ENCODE results near the gene ZNRF4.

DNA sequence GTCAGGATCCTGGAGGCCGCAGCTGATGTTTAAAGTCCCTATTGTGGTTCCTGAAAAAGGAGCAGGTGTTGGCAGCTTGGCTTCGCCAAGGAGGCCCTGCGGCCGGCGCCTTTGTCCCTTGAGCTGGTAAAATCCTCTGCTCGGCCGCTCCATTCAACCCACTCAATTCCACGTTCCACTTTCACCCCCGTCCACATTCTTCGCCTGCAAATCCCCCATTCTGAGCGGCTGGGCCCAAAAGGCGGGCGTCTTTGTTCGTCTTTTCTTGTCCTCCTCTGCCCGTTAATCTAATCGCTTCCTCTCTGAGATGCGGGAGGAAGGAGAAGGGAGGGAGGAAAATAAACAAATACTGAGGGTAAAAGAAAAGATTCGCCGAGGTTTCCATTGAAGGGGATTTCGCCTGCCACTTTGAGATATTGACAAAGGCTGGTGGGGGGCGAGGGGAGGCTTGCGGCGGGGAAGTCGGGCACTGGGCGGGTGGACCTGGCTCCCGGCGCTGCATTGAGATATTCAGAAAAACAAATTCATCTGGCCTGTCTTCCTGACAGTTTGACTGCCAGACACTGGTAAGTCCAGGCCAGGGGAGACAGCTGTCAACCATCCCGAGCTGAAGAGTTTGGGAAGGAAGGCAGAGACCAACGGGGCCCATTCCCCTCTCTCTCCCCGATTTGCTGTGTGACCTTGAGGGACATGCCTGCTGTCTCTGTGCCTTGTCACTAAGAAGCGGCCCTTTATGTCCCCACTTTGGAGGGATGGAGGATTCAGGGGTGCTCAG lies 37.6 kb downstream of the ZNRF4 start:
- TF ChIP-seq PML (IDR thresholded peaks at IDR 0.05; ENCODE audit: low read length), result no peak
- TF ChIP-seq, protein P1, sequence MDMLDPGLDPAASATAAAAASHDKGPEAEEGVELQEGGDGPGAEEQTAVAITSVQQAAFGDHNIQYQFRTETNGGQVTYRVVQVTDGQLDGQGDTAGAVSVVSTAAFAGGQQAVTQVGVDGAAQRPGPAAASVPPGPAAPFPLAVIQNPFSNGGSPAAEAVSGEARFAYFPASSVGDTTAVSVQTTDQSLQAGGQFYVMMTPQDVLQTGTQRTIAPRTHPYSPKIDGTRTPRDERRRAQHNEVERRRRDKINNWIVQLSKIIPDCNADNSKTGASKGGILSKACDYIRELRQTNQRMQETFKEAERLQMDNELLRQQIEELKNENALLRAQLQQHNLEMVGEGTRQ (CRISPR knock-in tag; IDR thresholded peaks at IDR 0.05), result no peak
- no peak for TF ChIP-seq ZNF274 (IDR thresholded peaks at IDR 0.05; ENCODE audit: borderline replicate concordance, low read depth, low read length)
- no peak for TF ChIP-seq CTCF (IDR thresholded peaks at IDR 0.05 in 2 of 3, conservative IDR thresholded peaks at IDR 0.05 in 1 of 3; ENCODE audit: insufficient read depth in 2 of 3, low read depth in 1 of 3, low read length in 3 of 3)
- no peak for TF ChIP-seq FOXK1 (CRISPR knock-in tag; IDR thresholded peaks at IDR 0.05; ENCODE audit: borderline replicate concordance)
- TF ChIP-seq ZNF316 (IDR thresholded peaks at IDR 0.05), result no peak
- no peak for TF ChIP-seq ZNF277 (CRISPR knock-in tag; IDR thresholded peaks at IDR 0.05; ENCODE audit: borderline replicate concordance)
- no peak for TF ChIP-seq CREB1 (IDR thresholded peaks at IDR 0.05)
- no peak for TF ChIP-seq CREB1 (CRISPR knock-in tag; IDR thresholded peaks at IDR 0.05)
- TF ChIP-seq NBN (IDR thresholded peaks at IDR 0.05; ENCODE audit: low read depth), result no peak
- TF ChIP-seq CHD2 (IDR thresholded peaks at IDR 0.05; ENCODE audit: low read depth, low read length), result no peak
- TF ChIP-seq POLR2A (conservative IDR thresholded peaks at IDR 0.05), result no peak
- no peak for TF ChIP-seq GABPA (tag; conservative IDR thresholded peaks at IDR 0.05; ENCODE audit: low read depth)
- no peak for TF ChIP-seq POLR2AphosphoS2 (IDR thresholded peaks at IDR 0.05; ENCODE audit: low read length)
